Endothelial cell of umbilical vein (primary cell): ENCODE results near the gene TRAK1. TPM values are rescaled to one million over a fixed set of nuclear protein-coding genes. Genes with fewer than 3 reads are reported as not detected.

ENCODE experiments used
- BruUV-seq: library from RNA; stranded (reverse); fragments of 400-500 nt; replicated peaks from 2 replicates; lab custom pipeline; 2021; lab: Mats Ljungman, UMichigan
- CTCF ChIA-PET: fragments of 300-600, 350-600 bp; sonication (Branson Sonifier 250); formaldehyde crosslinking; loops from one replicate; lab custom pipeline; 2021; ENCODE audit warnings: antibody characterized with exemption, inconsistent platforms; lab: Charles Lee
- POLR2A ChIA-PET: fragments of 300-600, 350-600 bp; sonication (Branson Sonifier 250); formaldehyde crosslinking; loops from one replicate; lab custom pipeline; 2021; ENCODE audit warnings: antibody characterized with exemption, inconsistent platforms; lab: Charles Lee
- DNase-seq: peaks from one replicate; pipeline ENCODE4 v3.0.0-alpha.2; 2011; ENCODE audit warnings: low read depth, low spot score
- FAIRE-seq: peaks from 2 replicates; lab custom pipeline; 2011; peaks lifted over from hg19 to GRCh38; lab: Jason Lieb, UNC
- H2AFZ ChIP-seq: 2 replicates; pipeline ENCODE4 v1.6.0; 2012; ENCODE audit warnings: low read depth, low read length, control low read depth, inconsistent platforms
- H3K27ac ChIP-seq: 2 replicates; pipeline ENCODE4 v1.5.1; 2011; ENCODE audit warnings: low read depth, mild to moderate bottlenecking, control low read depth, low read length, moderate library complexity; ENCODE audit not compliant: insufficient read depth
- H3K27me3 ChIP-seq, 2 experiments: 2 replicates each; pipeline versions ENCODE4 v1.6.0 to v1.6.1; 2011; ENCODE audit warnings: low read length in 2 of 2, mixed read lengths in 1 of 2; ENCODE audit not compliant: control insufficient read depth in 2 of 2, insufficient read depth in 2 of 2
- H3K36me3 ChIP-seq, 2 experiments: 2 replicates in 1 of 2; 3 replicates in 1 of 2; pipeline ENCODE4 v1.5.1; 2011; ENCODE audit warnings: low read length in 2 of 2, mild to moderate bottlenecking in 1 of 2, moderate library complexity in 1 of 2; ENCODE audit not compliant: control insufficient read depth in 2 of 2, insufficient read depth in 2 of 2; ENCODE audit errors: extremely low read depth in 1 of 2
- H3K4me1 ChIP-seq: 3 replicates; pipeline ENCODE4 v1.5.1; 2011; ENCODE audit warnings: mild to moderate bottlenecking, low read length; ENCODE audit not compliant: control insufficient read depth, insufficient read depth; ENCODE audit errors: extremely low read depth
- H3K4me2 ChIP-seq: 2 replicates; pipeline ENCODE4 v1.6.1; 2011; ENCODE audit warnings: low read length, control low read depth, mixed read lengths; ENCODE audit not compliant: insufficient read depth
- H3K4me3 ChIP-seq, 3 experiments: fragments of 200-600 bp in 1 of 3; sonication (generic), shearing (Covaris generic) in 1 of 3; replicated peaks in 1 of 3; 2 replicates each; pipeline ENCODE4 v1.5.1; 2011 to 2016; ENCODE audit warnings: control low read depth in 3 of 3, low read length in 3 of 3, mild to moderate bottlenecking in 2 of 3, inconsistent platforms in 1 of 3, low read depth in 1 of 3, moderate library complexity in 1 of 3; ENCODE audit not compliant: insufficient read depth in 1 of 3
- H3K79me2 ChIP-seq: 2 replicates; pipeline ENCODE4 v1.6.0; 2012; ENCODE audit warnings: low read length, inconsistent platforms; ENCODE audit not compliant: control insufficient read depth, insufficient read depth
- H3K9ac ChIP-seq: replicated peaks from 2 replicates; pipeline ENCODE3; 2011; ENCODE audit warnings: low read length, control low read depth; ENCODE audit not compliant: insufficient read depth; ENCODE audit errors: extremely low read depth
- H3K9me1 ChIP-seq: replicated peaks from 3 replicates; pipeline ENCODE4 v1.6.0; 2011; ENCODE audit warnings: mild to moderate bottlenecking, low read length; ENCODE audit not compliant: control insufficient read depth, insufficient read depth; ENCODE audit errors: extremely low read depth
- H3K9me3 ChIP-seq: replicated peaks from 2 replicates; pipeline ENCODE4 v1.5.1; 2012; ENCODE audit warnings: low read length, inconsistent platforms; ENCODE audit not compliant: control insufficient read depth, insufficient read depth
- H4K20me1 ChIP-seq: replicated peaks from 2 replicates; pipeline ENCODE3; 2011; ENCODE audit warnings: mild to moderate bottlenecking, low read length; ENCODE audit not compliant: control insufficient read depth, insufficient read depth; ENCODE audit errors: extremely low read depth
- EZH2 ChIP-seq: IDR thresholded peaks from 2 replicates; pipeline ENCODE4 v1.6.1; 2012; ENCODE audit warnings: borderline replicate concordance, low read depth, mild to moderate bottlenecking, moderate library complexity, low read length, inconsistent platforms; ENCODE audit not compliant: severe bottlenecking
- FOS ChIP-seq: IDR thresholded peaks from 2 replicates; pipeline ENCODE4 v1.6.1; 2011; ENCODE audit warnings: mild to moderate bottlenecking, low read length, moderate library complexity, borderline replicate concordance; ENCODE audit not compliant: insufficient read depth
- GATA2 ChIP-seq: IDR thresholded peaks from 2 replicates; pipeline ENCODE4 v1.7.0; 2011; ENCODE audit warnings: low read depth, mild to moderate bottlenecking, moderate library complexity, mixed read lengths, low read length; ENCODE audit not compliant: insufficient read length, insufficient read depth
- JUN ChIP-seq: IDR thresholded peaks from 2 replicates; pipeline ENCODE4 v1.6.1; 2011; ENCODE audit warnings: borderline replicate concordance, low read depth; ENCODE audit not compliant: insufficient read length, insufficient read depth
- MYC ChIP-seq: IDR thresholded peaks from one replicate; pipeline ENCODE4 v1.6.1; 2011; ENCODE audit warnings: mild to moderate bottlenecking, low read depth, low read length
- POLR2A ChIP-seq: IDR thresholded peaks from 2 replicates; pipeline ENCODE4 v1.6.1; 2012; ENCODE audit warnings: low read depth, mild to moderate bottlenecking, control low read depth, low read length
- POLR2AphosphoS5 ChIP-seq: IDR thresholded peaks from 2 replicates; pipeline ENCODE4 v1.6.1; 2012; ENCODE audit warnings: low read depth, mild to moderate bottlenecking, control low read depth, low read length, moderate library complexity; ENCODE audit not compliant: insufficient read depth
- dilution Hi-C: fragments of 300-500 bp; cut with MboI; formaldehyde crosslinking; loops from one replicate; pipeline ENCODE4 v1.15.0; 2019; ENCODE audit warnings: low sequenced_read_pairs; ENCODE audit not compliant: extremely low pct_ligation_motif_present
- intact Hi-C: fragments of 100-400 bp; cut with micrococcal nuclease; formaldehyde crosslinking; loops from one replicate; pipeline ENCODE4 v1.10.0; 2022
- polyA plus RNA-seq, 4 experiments: library from polyadenylated mRNA; depleted of rRNA in 3 of 4; stranded (reverse) in 3 of 4; unstranded in 1 of 4; fragments of >200 nt; gene quantifications; 2 replicates each; pipeline versions ENCODE4 v1.2.1 to v1.2.3, GENCODE V29; 2011 to 2012; ENCODE audit warnings: missing spikeins in 1 of 4
- total RNA-seq: library from RNA; stranded (reverse); gene quantifications from 2 replicates; pipeline ENCODE4 v1.2.3, GENCODE V29; 2021
- TF ChIP-seq, protein P1 (sequence below), 2 donors: IDR thresholded peaks; 1 replicate in 1 of 2; 2 replicates in 1 of 2; pipeline ENCODE4 v1.5.1; 2011; ENCODE audit warnings: low read length in 2 of 2, mild to moderate bottlenecking in 2 of 2, moderate library complexity in 2 of 2, control low read depth in 1 of 2, inconsistent platforms in 1 of 2, low read depth in 1 of 2; ENCODE audit not compliant: insufficient read depth in 1 of 2; ENCODE audit errors: extremely low read depth in 1 of 2

TRAK1 gene
- total and polyA plus RNA-seq, 2 donors (not counting 3 experiments of a cell fraction or from before 2014, with no cell fraction given): 38.5 to 59.6 TPM

- no peaks in the 10 kb centered on the region for H3K9me3 ChIP-seq
- ChIA-PET POLR2A (interaction anchor here (1.6 kb wide), 1 partner anchor 10 kb away, joined by 9 read pairs; no protein-coding TSS in a partner anchor), CTCF (interaction anchor here (1.1 to 2.8 kb wide), 8 partner anchors 10 to 160 kb away, joined by 3 to 17 read pairs (median 4); no protein-coding TSS in a partner anchor)
- FAIRE-seq: no peak
- H3K9ac ChIP-seq: no peak overlapping the region
- H3K4me1 ChIP-seq: peaks cover 40% of the 10 kb centered on the region
- DNase-seq: no peak
- H3K36me3 ChIP-seq: no peaks in the 10 kb centered on the region
- no peaks in the 10 kb centered on the region for H4K20me1 ChIP-seq
- no peak overlapping the region for H3K4me3 ChIP-seq
- H3K27ac ChIP-seq: peak overlapping the region; percentile 80
- BruUV-seq: no TSS peak
- H3K79me2 ChIP-seq: peaks cover 15% of the 10 kb centered on the region
- intact Hi-C loops (loop anchor here (1.0 to 5.0 kb wide), 3 partner anchors 35 to 100 kb away; partner anchors contain the start of gene ULK4), dilution Hi-C loops (no loop called here)
- no peak overlapping the region for H3K4me2 ChIP-seq
- H3K9me1 ChIP-seq: no peaks in the 10 kb centered on the region
- no peak for TF ChIP-seq EZH2
- no peak for TF ChIP-seq JUN
- no peak for TF ChIP-seq GATA2
- no peak for TF ChIP-seq MYC
- TF ChIP-seq, protein P1, sequence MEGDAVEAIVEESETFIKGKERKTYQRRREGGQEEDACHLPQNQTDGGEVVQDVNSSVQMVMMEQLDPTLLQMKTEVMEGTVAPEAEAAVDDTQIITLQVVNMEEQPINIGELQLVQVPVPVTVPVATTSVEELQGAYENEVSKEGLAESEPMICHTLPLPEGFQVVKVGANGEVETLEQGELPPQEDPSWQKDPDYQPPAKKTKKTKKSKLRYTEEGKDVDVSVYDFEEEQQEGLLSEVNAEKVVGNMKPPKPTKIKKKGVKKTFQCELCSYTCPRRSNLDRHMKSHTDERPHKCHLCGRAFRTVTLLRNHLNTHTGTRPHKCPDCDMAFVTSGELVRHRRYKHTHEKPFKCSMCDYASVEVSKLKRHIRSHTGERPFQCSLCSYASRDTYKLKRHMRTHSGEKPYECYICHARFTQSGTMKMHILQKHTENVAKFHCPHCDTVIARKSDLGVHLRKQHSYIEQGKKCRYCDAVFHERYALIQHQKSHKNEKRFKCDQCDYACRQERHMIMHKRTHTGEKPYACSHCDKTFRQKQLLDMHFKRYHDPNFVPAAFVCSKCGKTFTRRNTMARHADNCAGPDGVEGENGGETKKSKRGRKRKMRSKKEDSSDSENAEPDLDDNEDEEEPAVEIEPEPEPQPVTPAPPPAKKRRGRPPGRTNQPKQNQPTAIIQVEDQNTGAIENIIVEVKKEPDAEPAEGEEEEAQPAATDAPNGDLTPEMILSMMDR (IDR thresholded peaks at IDR 0.05; ENCODE audit: extremely low read depth in 1 of 2, insufficient read depth in 1 of 2, low read depth in 1 of 2, low read length in 2 of 2): no peak
- TF ChIP-seq POLR2A: no peak
- TF ChIP-seq POLR2AphosphoS5: no peak
- no peak for TF ChIP-seq FOS
- no peak overlapping the region for H2AFZ ChIP-seq
- no peaks in the 10 kb centered on the region for H3K27me3 ChIP-seq
Observed at GRCh38 chr3:42062464-42062863, 28.7 kb upstream of the TRAK1 start.
